K562 (cell line): ENCODE measurements around the gene MATN1. TPM values are rescaled to one million over a fixed set of nuclear protein-coding genes. Genes with fewer than 3 reads are reported as not detected.

ENCODE experiments used
- ATAC-seq: fragments of 200-7000 bp; cut with Tn5 transposase; 3 replicates; pipeline ENCODE4 v1.9.1; 2020; ENCODE audit warnings: moderate library complexity
- BruUV-seq: library from RNA; stranded (reverse); fragments of 400-500 nt; replicated peaks from 2 replicates; lab custom pipeline; 2021; lab: Mats Ljungman, UMichigan
- CTCF ChIA-PET: fragments of 300-600 bp; formaldehyde crosslinking; extraction: SDS; loops from one replicate; lab custom pipeline; 2021; ENCODE audit warnings: low intra/inter-chr PET ratio; lab: Yijun Ruan, JAX
- POLR2A ChIA-PET: fragments of 300-600, 350-650 bp; sonication (Branson Sonifier 250); formaldehyde crosslinking; extraction: SDS; loops from one replicate; lab custom pipeline; 2021; ENCODE audit warnings: antibody characterized with exemption, inconsistent platforms; lab: Yijun Ruan, JAX
- DNase-seq, 4 experiments: peaks; one replicate each; pipeline versions ENCODE4 v3.0.0 to v3.0.0-alpha.2; 2011 to 2018; ENCODE audit warnings: low spot score in 3 of 4, mixed read lengths in 3 of 4; ENCODE audit errors: extremely low read depth in 1 of 4
- FAIRE-seq: peaks from 2 replicates; lab custom pipeline; 2011; peaks lifted over from hg19 to GRCh38; lab: Jason Lieb, UNC
- H2AFZ ChIP-seq: 2 replicates; pipeline ENCODE4 v1.6.0; 2011; ENCODE audit warnings: low read depth, low read length, control low read depth, inconsistent platforms
- H3K27ac ChIP-seq: fragments of 200-600 bp; 3 replicates; pipeline ENCODE4 v1.8.0; 2011; ENCODE audit warnings: low read depth, mild to moderate bottlenecking, control low read depth, inconsistent platforms, low read length, moderate library complexity, mixed read lengths; ENCODE audit errors: extremely low read depth
- H3K27me3 ChIP-seq, 2 experiments: fragments of 300-600 bp in 1 of 2; 2 replicates in 1 of 2; 3 replicates in 1 of 2; pipeline versions ENCODE4 v1.6.0 to v1.8.0; 2011; ENCODE audit warnings: inconsistent platforms in 2 of 2, low read length in 2 of 2, mild to moderate bottlenecking in 1 of 2, mixed read lengths in 1 of 2, moderate library complexity in 1 of 2; ENCODE audit not compliant: control insufficient read depth in 2 of 2, insufficient read depth in 2 of 2
- H3K36me3 ChIP-seq: fragments of 300-600 bp; 3 replicates; pipeline ENCODE4 v1.8.0; 2011; ENCODE audit warnings: mild to moderate bottlenecking, low read length, inconsistent platforms; ENCODE audit not compliant: control insufficient read depth, insufficient read depth
- H3K4me1 ChIP-seq, 2 experiments: fragments of 200-600 bp in 1 of 2; replicated peaks in 1 of 2; 2 replicates in 1 of 2; 3 replicates in 1 of 2; pipeline versions ENCODE4 v1.5.1 to v1.8.0; 2011; ENCODE audit warnings: inconsistent platforms in 2 of 2, low read length in 2 of 2, mild to moderate bottlenecking in 1 of 2, mixed read lengths in 1 of 2, moderate library complexity in 1 of 2; ENCODE audit not compliant: control insufficient read depth in 2 of 2, insufficient read depth in 2 of 2
- H3K4me2 ChIP-seq: 2 replicates; pipeline ENCODE4 v1.6.1; 2011; ENCODE audit warnings: low read length, control low read depth, inconsistent platforms, mixed read lengths; ENCODE audit not compliant: insufficient read depth
- H3K4me3 ChIP-seq: fragments of 200-600 bp; sonication (generic), shearing (Covaris generic); 2 replicates; pipeline ENCODE4 v1.5.1; 2016; ENCODE audit warnings: control low read depth, inconsistent platforms
- H3K79me2 ChIP-seq: fragments of 200-600 bp; 3 replicates; pipeline ENCODE4 v1.8.0; 2011; ENCODE audit warnings: low read length, inconsistent platforms; ENCODE audit not compliant: control insufficient read depth, insufficient read depth
- H3K9ac ChIP-seq, 2 experiments: 2 replicates each; pipeline versions ENCODE4 v1.6.0 to v1.6.1; 2011; ENCODE audit warnings: low read depth in 2 of 2, low read length in 2 of 2, control low read depth in 1 of 2, inconsistent platforms in 1 of 2, mild to moderate bottlenecking in 1 of 2, mixed read lengths in 1 of 2; ENCODE audit not compliant: insufficient read depth in 1 of 2
- H3K9me1 ChIP-seq: one replicate; pipeline ENCODE4 v1.6.0; 2011; ENCODE audit warnings: inconsistent platforms, mild to moderate bottlenecking, low read length, moderate library complexity; ENCODE audit not compliant: control insufficient read depth, insufficient read depth
- H3K9me3 ChIP-seq: replicated peaks from 2 replicates; pipeline ENCODE4 v1.5.1; 2011; ENCODE audit warnings: low read depth, low read length, inconsistent platforms; ENCODE audit not compliant: control insufficient read depth, insufficient read depth
- H4K20me1 ChIP-seq: replicated peaks from 2 replicates; pipeline ENCODE4 v1.6.1; 2011; ENCODE audit warnings: low read length, inconsistent platforms, mixed read lengths; ENCODE audit not compliant: control insufficient read depth, insufficient read depth
- HBP1 ChIP-seq: fragments of 450-650 bp; formaldehyde crosslinking; IDR thresholded peaks from 2 replicates; pipeline ENCODE4 v1.4.0; 2022; ENCODE audit warnings: missing genetic modification characterization
- MAZ ChIP-seq, 2 experiments: fragments of 450-650 bp in 1 of 2; sonication (generic) in 1 of 2; formaldehyde crosslinking; IDR thresholded peaks in 1 of 2; conservative IDR thresholded peaks in 1 of 2; 2 replicates each; pipeline versions ENCODE4 v1.4.0 to v1.5.0; 2020; ENCODE audit warnings: mild to moderate bottlenecking in 1 of 2, missing genetic modification reagents in 1 of 2
- MYC ChIP-seq, 2 experiments: fragments of 250-450 bp in 1 of 2; sonication (Bioruptor Pico) in 1 of 2; IDR thresholded peaks; 2 replicates each; pipeline versions ENCODE4 v1.5.1 to v1.6.1; 2012 to 2021; ENCODE audit warnings: low read depth in 2 of 2, borderline replicate concordance in 1 of 2, improper control_type of control experiment in 1 of 2, low read length in 1 of 2, mild to moderate bottlenecking in 1 of 2, moderate library complexity in 1 of 2
- NFIC ChIP-seq: fragments of 450-650 bp; IDR thresholded peaks from 2 replicates; pipeline ENCODE4 v1.6.1; 2017; ENCODE audit warnings: mild to moderate bottlenecking, inconsistent platforms
- WGBS: fragments of 100-300 bp; shearing (Covaris generic); methylation state at CpG from one replicate; pipeline ENCODE4 v1.1.6; 2016; ENCODE audit warnings: low coverage, mixed read lengths; ENCODE audit not compliant: insufficient coverage; ENCODE audit errors: missing lambda C conversion rate; 5-methylcytosine and 5-hydroxymethylcytosine counted together
- in situ Hi-C: fragments of 300-500 bp; cut with MboI; formaldehyde crosslinking; loops from 4 replicates; pipeline ENCODE4 v1.15.0; 2018; ENCODE audit warnings: inconsistent platforms, mixed read lengths
- intact Hi-C: fragments of 100-400 bp; cut with micrococcal nuclease; formaldehyde crosslinking; loops from 2 replicates; pipeline ENCODE4 v1.14.2; 2022
- polyA plus RNA-seq, 8 experiments: library from polyadenylated mRNA; depleted of rRNA in 4 of 8; stranded (reverse) in 5 of 8; unstranded in 3 of 8; fragments of >200 nt; fragmentation: Nextera tagmentation in 2 of 8; fragmentation: Illumina TruSeq in 1 of 8; extraction: Ambion mirVana in 2 of 8; extraction: Trizol in 1 of 8; gene quantifications; 2 replicates each; pipeline versions ENCODE4 v1.2.1 to v1.2.3, GENCODE V29; 2011 to 2014; ENCODE audit warnings: inconsistent platforms in 1 of 8, missing spikeins in 1 of 8
- total RNA-seq, 7 experiments: library from RNA; depleted of rRNA in 6 of 7; stranded (reverse); fragments of >200 nt in 6 of 7; fragmentation: Illumina TruSeq in 2 of 7; extraction: Trizol in 2 of 7; gene quantifications; 2 replicates each; pipeline versions ENCODE4 v1.2.1 to v1.2.3, GENCODE V29; 2011 to 2021; ENCODE audit warnings: low replicate concordance in 1 of 7

Gene MATN1
- total and polyA plus RNA-seq, 9 of the 15 experiments (the other 6 are each of a cell fraction or from before 2014, with no cell fraction given) = 0.10 to 2.3 (median 1.2) TPM

GRCh38 chr1:30748699-30749401, 25.5 kb upstream of the MATN1 start:
- Histone ChIP-seq H2AFZ (peak overlapping the region; percentile 14; the same call in 1 of the 2 replicates), H3K9me3 (no peaks in the 10 kb centered on the region), H3K27me3 (no peaks in the 10 kb centered on the region), H3K36me3 (no peaks in the 10 kb centered on the region), H3K9me1 (peaks cover 2% of the 10 kb centered on the region), H3K4me1 (peaks cover 35 to 55% of the 10 kb centered on the region in 2 experiments), H3K79me2 (no peaks in the 10 kb centered on the region; the same call in 2 of the 3 replicates), H3K27ac (no peak overlapping the region), H3K9ac (peak overlapping the region in 1 of 2 experiments; percentile 65; a peak in 1 of 4 replicates), H3K4me2 (no peak overlapping the region)
- no peak for DNase-seq
- intact Hi-C loops = no loop called here
- FAIRE-seq = no peak
- 70% methylated on average over 16 of the region's 16 CpGs for WGBS
- ATAC-seq = no peak
- CTCF ChIA-PET = no interaction called here
- TF ChIP-seq MYC (IDR thresholded peaks at IDR 0.05; ENCODE audit: low read depth, low read length) (no peak), MYC (CRISPR knock-in tag; IDR thresholded peaks at IDR 0.05; ENCODE audit: borderline replicate concordance, low read depth) (no peak), MAZ (CRISPR knock-in tag; conservative IDR thresholded peaks at IDR 0.05 in 1 of 2, IDR thresholded peaks at IDR 0.05 in 1 of 2) (0 out of 4 replicates have a peak, but pooled peaks of 1 of the 2 experiments have one; percentile 6), HBP1 (CRISPR knock-in tag) (no peak), NFIC (0 out of 2 replicates have a peak, but pooled peaks have one; percentile 19)
- TF ChIP-seq, all 486 proteins: peak for 2
- BruUV-seq = no TSS peak
- no peaks in the 10 kb centered on the region for H4K20me1 ChIP-seq
- H3K4me3 ChIP-seq = no peak overlapping the region
- in situ Hi-C loops = no loop called here
- POLR2A ChIA-PET = interaction anchor here (0.5 to 1.5 kb wide), 3 partner anchors 10 to 59 kb away, joined by 3 to 4 read pairs (median 4); no protein-coding TSS in a partner anchor
